Breast epithelium (tissue), 3 donors: ENCODE results near the gene GRK5.

Experiments
- POLR2A ChIP-seq: fragments of 450-650 bp; IDR thresholded peaks from one replicate; pipeline ENCODE4 v1.6.1; 2016; ENCODE audit warnings: antibody characterized with exemption, mild to moderate bottlenecking, moderate library complexity
- TF ChIP-seq, protein P1 (sequence below), 3 donors: fragments of 450-650 bp; IDR thresholded peaks; one replicate each; pipeline ENCODE4 v1.5.1; 2016 to 2017; ENCODE audit warnings: antibody characterized with exemption in 3 of 3, mild to moderate bottlenecking in 3 of 3, moderate library complexity in 3 of 3

DNA sequence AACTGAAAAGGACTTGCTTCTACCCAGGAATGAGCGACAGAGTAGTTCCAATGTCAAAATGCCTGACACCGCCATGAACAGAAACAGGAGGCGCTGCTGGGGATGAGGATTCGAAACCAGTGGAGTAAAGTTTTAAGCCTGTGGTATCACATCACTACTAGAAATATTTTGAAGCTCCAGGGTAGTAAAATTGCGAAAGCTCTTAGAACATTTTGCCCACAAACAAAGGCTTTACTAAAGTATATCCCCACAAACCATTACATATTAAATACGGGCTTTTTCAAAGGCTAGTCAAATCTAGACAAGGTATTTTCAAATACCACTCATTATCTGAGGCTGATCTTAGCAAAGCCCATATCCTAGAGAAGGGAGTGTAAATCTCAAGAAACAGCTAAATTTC lies 31.2 kb upstream of the GRK5 start:
- TF ChIP-seq, protein P1, sequence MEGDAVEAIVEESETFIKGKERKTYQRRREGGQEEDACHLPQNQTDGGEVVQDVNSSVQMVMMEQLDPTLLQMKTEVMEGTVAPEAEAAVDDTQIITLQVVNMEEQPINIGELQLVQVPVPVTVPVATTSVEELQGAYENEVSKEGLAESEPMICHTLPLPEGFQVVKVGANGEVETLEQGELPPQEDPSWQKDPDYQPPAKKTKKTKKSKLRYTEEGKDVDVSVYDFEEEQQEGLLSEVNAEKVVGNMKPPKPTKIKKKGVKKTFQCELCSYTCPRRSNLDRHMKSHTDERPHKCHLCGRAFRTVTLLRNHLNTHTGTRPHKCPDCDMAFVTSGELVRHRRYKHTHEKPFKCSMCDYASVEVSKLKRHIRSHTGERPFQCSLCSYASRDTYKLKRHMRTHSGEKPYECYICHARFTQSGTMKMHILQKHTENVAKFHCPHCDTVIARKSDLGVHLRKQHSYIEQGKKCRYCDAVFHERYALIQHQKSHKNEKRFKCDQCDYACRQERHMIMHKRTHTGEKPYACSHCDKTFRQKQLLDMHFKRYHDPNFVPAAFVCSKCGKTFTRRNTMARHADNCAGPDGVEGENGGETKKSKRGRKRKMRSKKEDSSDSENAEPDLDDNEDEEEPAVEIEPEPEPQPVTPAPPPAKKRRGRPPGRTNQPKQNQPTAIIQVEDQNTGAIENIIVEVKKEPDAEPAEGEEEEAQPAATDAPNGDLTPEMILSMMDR (IDR thresholded peaks at IDR 0.05) = no peak
- no peak for TF ChIP-seq POLR2A
